ENCODE data around the gene GNPAT.

- TF ChIP-seq CTCF (IDR thresholded peaks at IDR 0.05; ENCODE audit: low read length) (no peak), EZH2 (IDR thresholded peaks at IDR 0.05; ENCODE audit: borderline replicate concordance, low read length) (no peak)
Measured at GRCh38 chr1:231200388-231201031, 40.5 kb upstream of the GNPAT start.
